CD4-positive, CD25-positive, alpha-beta regulatory T cell (primary cell): ENCODE data around the gene TOR1A. TPM values are rescaled to one million over a fixed set of nuclear protein-coding genes. Genes with fewer than 3 reads are reported as not detected.

Source experiments
- ATAC-seq, 2 donors: fragments of 150-1000 bp; cut with Tn5 transposase; one replicate each; pipeline ENCODE4 v1.10.0; 2021; ENCODE audit warnings: low read depth in 2 of 2, moderate number of reproducible peaks in 2 of 2, moderate library complexity in 1 of 2
- DNase-seq, 3 donors: peaks; one replicate each; pipeline versions ENCODE4 v3.0.0 to v3.0.0-alpha.2; 2012 to 2022; ENCODE audit warnings: mixed read lengths in 1 of 3
- H3K27ac ChIP-seq: one replicate; pipeline ENCODE4 v1.7.0; 2013; ENCODE audit warnings: mild to moderate bottlenecking, low read length; ENCODE audit not compliant: insufficient read depth, poor library complexity, severe bottlenecking
- H3K27me3 ChIP-seq: one replicate; pipeline ENCODE4 v1.7.0; 2013; ENCODE audit warnings: low read length; ENCODE audit not compliant: control insufficient read depth, insufficient read depth
- H3K36me3 ChIP-seq: one replicate; pipeline ENCODE4 v1.7.0; 2013; ENCODE audit warnings: mild to moderate bottlenecking, low read length, moderate library complexity; ENCODE audit not compliant: control insufficient read depth, insufficient read depth
- H3K4me1 ChIP-seq: 2 replicates; pipeline ENCODE4 v1.7.0; 2013; ENCODE audit warnings: mild to moderate bottlenecking, low read length; ENCODE audit not compliant: insufficient read depth, control insufficient read depth, poor library complexity, severe bottlenecking
- H3K4me3 ChIP-seq: one replicate; pipeline ENCODE4 v1.7.0; 2013; ENCODE audit warnings: low read depth, mild to moderate bottlenecking, low read length, moderate library complexity
- H3K9me3 ChIP-seq, 2 experiments: 1 replicate in 1 of 2; 2 replicates in 1 of 2; pipeline ENCODE4 v1.7.0; 2013; ENCODE audit warnings: low read length in 2 of 2, mild to moderate bottlenecking in 1 of 2, moderate library complexity in 1 of 2; ENCODE audit not compliant: control insufficient read depth in 2 of 2
- H3K27ac Mint-ChIP-seq, 3 donors: one replicate each; pipeline ENCODE4 v1.8.0; 2020 to 2022; ENCODE audit warnings: mild to moderate bottlenecking in 3 of 3, mixed read lengths in 3 of 3, moderate library complexity in 2 of 3
- H3K27me3 Mint-ChIP-seq: one replicate; pipeline ENCODE4 v1.8.0; 2022; ENCODE audit warnings: mild to moderate bottlenecking, mixed read lengths
- H3K36me3 Mint-ChIP-seq: one replicate; pipeline ENCODE4 v1.8.0; 2020; ENCODE audit warnings: mixed read lengths
- H3K4me1 Mint-ChIP-seq, 4 donors: one replicate each; pipeline ENCODE4 v1.8.0; 2020 to 2022; ENCODE audit warnings: mixed read lengths in 4 of 4, mild to moderate bottlenecking in 1 of 4
- H3K4me3 Mint-ChIP-seq, 4 donors: one replicate each; pipeline ENCODE4 v1.8.0; 2020 to 2022; ENCODE audit warnings: mild to moderate bottlenecking in 4 of 4, mixed read lengths in 4 of 4, moderate library complexity in 3 of 4
- H3K9me3 Mint-ChIP-seq, 7 donors: one replicate each; pipeline ENCODE4 v1.8.0; 2020 to 2022; ENCODE audit warnings: mixed read lengths in 7 of 7, mild to moderate bottlenecking in 3 of 7, moderate library complexity in 2 of 7
- polyA plus RNA-seq, 4 donors: library from polyadenylated mRNA; unstranded; fragments of 300-500 nt; fragmentation: Illumina TruSeq; gene quantifications; one replicate each; pipeline ENCODE4 v1.2.3, GENCODE V29; 2021
- total RNA-seq: library from RNA; stranded (reverse); gene quantifications from one replicate; pipeline ENCODE4 v1.2.3, GENCODE V29; 2022

Gene TOR1A, protein sequence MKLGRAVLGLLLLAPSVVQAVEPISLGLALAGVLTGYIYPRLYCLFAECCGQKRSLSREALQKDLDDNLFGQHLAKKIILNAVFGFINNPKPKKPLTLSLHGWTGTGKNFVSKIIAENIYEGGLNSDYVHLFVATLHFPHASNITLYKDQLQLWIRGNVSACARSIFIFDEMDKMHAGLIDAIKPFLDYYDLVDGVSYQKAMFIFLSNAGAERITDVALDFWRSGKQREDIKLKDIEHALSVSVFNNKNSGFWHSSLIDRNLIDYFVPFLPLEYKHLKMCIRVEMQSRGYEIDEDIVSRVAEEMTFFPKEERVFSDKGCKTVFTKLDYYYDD
- total RNA-seq, result 19.3 TPM
- polyA plus RNA-seq, result 10 to 100 TPM; 63.6 to 72.7 (median 69.6) TPM

DNA sequence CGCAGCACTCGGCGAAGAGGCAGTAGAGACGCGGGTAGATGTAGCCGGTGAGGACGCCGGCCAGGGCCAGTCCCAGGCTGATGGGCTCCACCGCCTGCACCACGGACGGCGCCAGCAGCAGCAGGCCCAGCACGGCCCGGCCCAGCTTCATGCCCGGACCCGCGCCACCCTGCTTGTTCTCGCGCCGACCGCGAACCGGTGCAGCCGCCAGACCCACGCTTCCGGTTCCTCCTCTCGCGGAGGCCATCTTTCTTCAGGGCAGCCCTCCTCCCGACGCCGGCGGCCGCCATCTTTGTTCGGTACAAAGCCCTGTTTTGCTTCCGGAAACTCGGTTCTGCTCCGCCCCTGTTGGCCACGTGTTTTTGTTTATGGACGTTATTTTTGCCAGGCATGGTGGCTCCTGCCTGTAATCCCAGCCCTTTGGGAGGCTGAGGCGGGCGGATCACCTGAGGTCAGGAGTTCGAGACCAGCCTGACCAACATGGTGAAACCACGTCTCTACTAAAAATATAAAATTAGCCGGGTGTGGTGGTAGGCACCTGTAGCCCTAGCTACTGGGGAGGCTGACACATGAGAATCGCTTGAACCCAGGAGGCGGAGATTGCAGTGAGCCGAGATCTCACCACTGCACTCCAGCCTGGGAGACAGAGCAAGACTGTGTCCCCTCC lies at the start of gene TOR1A:
Gene TOR1A, minus strand, starts transcription at position 202 of the 667 bp plus-strand sequence. Its CDS starts 51 bp downstream, at position 151.
- peak within 1 kb of the TSS; percentile 59 for H3K4me3 ChIP-seq
- H3K4me1 Mint-ChIP-seq, result peaks cover 0 to 19% (median 10%) of the 10 kb centered on the region in 4 donors
- no peaks in the 10 kb centered on the region for H3K27me3 ChIP-seq
- H3K36me3 ChIP-seq, result peaks cover 50% of the 10 kb centered on the region
- peak; percentile 89 to 90 for ATAC-seq
- peaks cover 12% of the 10 kb centered on the region for H3K4me1 ChIP-seq
- H3K9me3 ChIP-seq, result no peaks in the 10 kb centered on the region
- H3K27ac Mint-ChIP-seq, result peak within 1 kb of the TSS; percentile 87 to 93 (median 87)
- DNase-seq, result peak; percentile 87 to 95 (median 90)
- H3K4me3 Mint-ChIP-seq, result peak within 1 kb of the TSS; percentile 89 to 99 (median 92)
- no peaks in the 10 kb centered on the region for H3K9me3 Mint-ChIP-seq
- H3K27ac ChIP-seq, result peak within 1 kb of the TSS; percentile 70
- no peaks in the 10 kb centered on the region for H3K27me3 Mint-ChIP-seq
- H3K36me3 Mint-ChIP-seq, result peaks cover 5% of the 10 kb centered on the region

DNA sequence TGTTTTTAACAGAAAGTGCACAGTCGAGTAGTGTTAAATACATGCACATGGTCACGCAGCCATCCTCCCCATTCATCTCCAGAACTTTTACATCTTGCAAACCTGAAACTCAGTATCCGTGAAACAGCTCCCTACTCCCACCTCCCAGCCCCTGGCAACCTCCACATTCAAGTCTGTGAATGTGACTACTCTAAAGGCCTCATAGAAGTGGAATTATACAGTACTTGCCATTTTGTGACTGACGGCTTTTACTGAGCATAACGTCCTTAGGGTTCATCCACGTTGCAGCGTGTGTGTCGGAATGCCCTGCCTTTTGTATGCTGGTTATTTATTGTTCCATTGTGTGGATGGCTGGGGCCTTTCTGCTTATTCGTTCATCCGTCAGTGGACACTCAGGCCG lies 47.1 kb upstream of the TOR1A start:
- peak overlapping the region; percentile 84 to 94 (median 87) for H3K27ac Mint-ChIP-seq
- peak overlapping the region; percentile 94 for H3K27ac ChIP-seq
- H3K4me1 ChIP-seq, result peaks cover 59% of the 10 kb centered on the region
- peaks cover 19% of the 10 kb centered on the region for H3K36me3 Mint-ChIP-seq
- no peaks in the 10 kb centered on the region for H3K9me3 ChIP-seq
- DNase-seq (no peak), ATAC-seq (no peak)
- H3K4me1 Mint-ChIP-seq, result peaks cover 16 to 71% (median 37%) of the 10 kb centered on the region in 4 donors
- no peak overlapping the region for H3K4me3 ChIP-seq
- H3K9me3 Mint-ChIP-seq, result peaks cover 0 to 1% (median 0%) of the 10 kb centered on the region in 7 donors
- H3K27me3 Mint-ChIP-seq, result no peaks in the 10 kb centered on the region
- H3K27me3 ChIP-seq, result no peaks in the 10 kb centered on the region
- H3K36me3 ChIP-seq, result peaks cover 28% of the 10 kb centered on the region
- H3K4me3 Mint-ChIP-seq, result peak overlapping the region in 3 of 4 donors; percentile 31 to 78 (median 56)

DNA sequence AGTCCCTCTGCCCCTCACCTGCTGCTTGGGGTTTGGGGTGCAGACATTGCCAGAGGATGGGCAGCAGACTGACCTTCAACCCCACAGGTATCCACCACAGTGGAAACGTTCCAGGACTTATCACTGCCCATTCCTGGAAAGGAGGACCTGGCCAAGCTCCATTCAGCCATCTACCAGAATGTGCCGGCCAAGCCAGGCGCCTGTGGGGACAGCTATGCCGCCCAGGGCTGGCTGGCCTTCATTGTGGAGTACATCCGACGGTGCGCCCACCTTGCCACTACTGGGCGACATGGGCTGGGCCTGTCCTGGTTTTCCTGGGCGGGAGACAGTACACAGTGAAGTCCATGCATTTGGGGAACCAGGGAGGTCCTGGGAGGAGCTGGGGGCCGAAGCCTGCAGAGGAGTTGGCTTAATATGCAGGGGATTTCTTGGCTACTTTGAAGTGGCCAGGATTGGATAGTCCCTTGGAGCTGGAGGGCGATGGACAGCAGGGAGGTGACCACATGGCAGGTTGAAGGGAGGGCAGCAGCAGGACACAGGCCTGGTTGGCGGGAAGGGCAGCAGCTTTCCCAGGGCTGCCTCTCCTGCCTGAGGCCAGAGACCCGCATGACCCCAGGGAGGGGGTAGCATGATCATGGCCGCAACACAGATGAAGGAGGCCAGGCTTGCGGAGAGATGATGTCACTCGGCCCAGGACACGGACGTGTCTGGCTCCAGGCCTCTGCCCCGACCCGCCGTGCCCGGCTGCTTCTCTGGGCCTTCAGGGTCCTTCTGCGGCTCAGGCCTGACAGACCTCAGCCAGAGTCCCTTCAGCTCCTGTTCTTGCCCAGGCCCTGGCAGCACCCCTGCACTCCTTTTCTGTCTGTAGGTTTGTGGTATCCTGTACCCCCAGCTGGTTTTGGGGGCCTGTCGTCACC lies 45.9 kb upstream of the TOR1A start:
- H3K36me3 ChIP-seq, result peaks cover 16% of the 10 kb centered on the region
- ATAC-seq, result no peak
- Mint-ChIP-seq H3K27ac (peak overlapping the region; percentile 94 to 95 (median 94)), H3K27me3 (no peaks in the 10 kb centered on the region), H3K4me3 (peak overlapping the region; percentile 73 to 92 (median 84)), H3K9me3 (peaks cover 0 to 1% (median 0%) of the 10 kb centered on the region in 7 donors), H3K4me1 (peaks cover 18 to 82% (median 46%) of the 10 kb centered on the region in 4 donors), H3K36me3 (peaks cover 24% of the 10 kb centered on the region)
- H3K4me3 ChIP-seq, result no peak overlapping the region
- H3K27me3 ChIP-seq, result no peaks in the 10 kb centered on the region
- peaks cover 71% of the 10 kb centered on the region for H3K4me1 ChIP-seq
- no peaks in the 10 kb centered on the region for H3K9me3 ChIP-seq
- no peak for DNase-seq
- H3K27ac ChIP-seq, result peak overlapping the region; percentile 94

DNA sequence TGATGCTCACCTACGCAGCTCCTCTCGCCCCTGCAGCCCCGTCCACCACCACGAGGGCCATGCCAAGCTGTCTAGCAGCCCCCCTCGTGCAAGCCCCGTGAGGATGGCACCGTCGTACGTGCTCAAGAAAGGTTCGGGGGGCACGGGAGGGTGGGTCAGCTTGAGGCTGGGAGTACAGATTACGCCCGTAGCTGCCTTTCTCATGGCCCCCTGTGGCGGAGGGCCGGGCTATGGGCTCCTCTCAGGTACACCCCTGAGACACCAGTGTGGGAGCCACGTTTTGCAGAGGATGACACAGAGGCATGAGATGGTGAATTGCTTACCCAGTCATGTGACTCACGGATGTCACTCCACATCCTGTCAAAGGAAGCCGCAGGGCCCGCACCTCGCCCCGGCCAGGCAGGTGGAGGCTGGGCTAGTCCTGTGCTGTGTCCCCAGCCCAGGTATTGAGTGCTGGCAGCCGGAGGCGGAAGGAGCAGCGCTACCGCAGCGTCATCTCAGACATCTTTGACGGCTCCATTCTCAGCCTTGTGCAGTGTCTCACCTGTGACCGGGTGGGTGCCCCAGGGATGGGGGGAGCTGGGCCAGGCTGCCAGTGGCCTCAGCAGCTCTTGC lies 45.0 kb upstream of the TOR1A start:
- peak; percentile 91 to 98 (median 95) for DNase-seq
- H3K36me3 Mint-ChIP-seq, result peaks cover 20% of the 10 kb centered on the region
- no peaks in the 10 kb centered on the region for H3K27me3 Mint-ChIP-seq
- peak overlapping the region; percentile 94 for H3K27ac ChIP-seq
- no peaks in the 10 kb centered on the region for H3K27me3 ChIP-seq
- no peak overlapping the region for H3K4me3 ChIP-seq
- peaks cover 8% of the 10 kb centered on the region for H3K36me3 ChIP-seq
- H3K27ac Mint-ChIP-seq, result peak overlapping the region; percentile 94 to 95 (median 94)
- peaks cover 0 to 1% (median 0%) of the 10 kb centered on the region in 7 donors for H3K9me3 Mint-ChIP-seq
- H3K9me3 ChIP-seq, result no peaks in the 10 kb centered on the region
- H3K4me3 Mint-ChIP-seq, result peak overlapping the region; percentile 73 to 92 (median 84)
- ATAC-seq, result peak; percentile 94 to 97
- H3K4me1 Mint-ChIP-seq, result peaks cover 21 to 85% (median 49%) of the 10 kb centered on the region in 4 donors
- peaks cover 80% of the 10 kb centered on the region for H3K4me1 ChIP-seq

DNA sequence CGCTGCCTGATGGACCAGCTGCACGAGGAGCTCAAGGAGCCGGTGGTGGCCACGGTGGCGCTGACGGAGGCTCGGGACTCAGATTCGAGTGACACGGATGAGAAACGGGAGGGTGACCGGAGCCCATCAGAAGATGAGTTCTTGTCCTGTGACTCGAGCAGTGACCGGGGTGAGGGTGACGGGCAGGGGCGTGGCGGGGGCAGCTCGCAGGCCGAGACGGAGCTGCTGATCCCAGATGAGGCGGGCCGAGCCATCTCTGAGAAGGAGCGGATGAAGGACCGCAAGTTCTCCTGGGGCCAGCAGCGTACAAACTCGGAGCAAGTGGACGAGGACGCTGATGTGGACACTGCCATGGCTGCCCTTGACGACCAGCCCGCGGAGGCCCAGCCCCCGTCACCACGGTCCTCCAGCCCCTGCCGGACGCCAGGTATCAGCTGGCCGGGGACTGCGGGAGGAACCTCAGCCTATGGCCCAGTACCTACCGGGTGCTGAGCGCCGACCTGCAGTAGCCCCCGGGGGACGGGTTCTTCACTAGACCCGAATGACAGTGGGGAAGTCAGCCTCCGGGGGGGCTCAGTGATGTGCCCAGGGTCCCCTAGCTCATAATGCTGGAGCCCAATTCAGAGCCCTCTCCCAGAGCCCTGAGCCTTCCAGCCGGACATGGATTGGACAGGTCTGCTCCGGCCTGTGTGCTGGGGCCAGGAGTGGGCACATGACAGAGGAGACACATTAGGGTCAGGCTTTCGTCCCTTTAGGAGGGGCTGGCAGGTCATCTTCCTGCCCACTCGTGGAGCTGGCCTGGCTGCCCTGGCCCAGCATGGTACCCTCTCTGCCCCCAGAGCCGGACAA lies 44.3 kb upstream of the TOR1A start:
- Mint-ChIP-seq H3K36me3 (peaks cover 21% of the 10 kb centered on the region), H3K27me3 (no peaks in the 10 kb centered on the region), H3K9me3 (peaks cover 0 to 1% (median 0%) of the 10 kb centered on the region in 7 donors), H3K4me3 (peak overlapping the region; percentile 73 to 92 (median 84)), H3K4me1 (peaks cover 21 to 90% (median 55%) of the 10 kb centered on the region in 4 donors), H3K27ac (peak overlapping the region; percentile 95 to 96 (median 95))
- peaks cover 87% of the 10 kb centered on the region for H3K4me1 ChIP-seq
- no peaks in the 10 kb centered on the region for H3K9me3 ChIP-seq
- peaks cover under 1% of the 10 kb centered on the region for H3K36me3 ChIP-seq
- no peak for ATAC-seq
- H3K4me3 ChIP-seq, result no peak overlapping the region
- H3K27ac ChIP-seq, result peak overlapping the region; percentile 94
- no peaks in the 10 kb centered on the region for H3K27me3 ChIP-seq
- DNase-seq, result no peak

DNA sequence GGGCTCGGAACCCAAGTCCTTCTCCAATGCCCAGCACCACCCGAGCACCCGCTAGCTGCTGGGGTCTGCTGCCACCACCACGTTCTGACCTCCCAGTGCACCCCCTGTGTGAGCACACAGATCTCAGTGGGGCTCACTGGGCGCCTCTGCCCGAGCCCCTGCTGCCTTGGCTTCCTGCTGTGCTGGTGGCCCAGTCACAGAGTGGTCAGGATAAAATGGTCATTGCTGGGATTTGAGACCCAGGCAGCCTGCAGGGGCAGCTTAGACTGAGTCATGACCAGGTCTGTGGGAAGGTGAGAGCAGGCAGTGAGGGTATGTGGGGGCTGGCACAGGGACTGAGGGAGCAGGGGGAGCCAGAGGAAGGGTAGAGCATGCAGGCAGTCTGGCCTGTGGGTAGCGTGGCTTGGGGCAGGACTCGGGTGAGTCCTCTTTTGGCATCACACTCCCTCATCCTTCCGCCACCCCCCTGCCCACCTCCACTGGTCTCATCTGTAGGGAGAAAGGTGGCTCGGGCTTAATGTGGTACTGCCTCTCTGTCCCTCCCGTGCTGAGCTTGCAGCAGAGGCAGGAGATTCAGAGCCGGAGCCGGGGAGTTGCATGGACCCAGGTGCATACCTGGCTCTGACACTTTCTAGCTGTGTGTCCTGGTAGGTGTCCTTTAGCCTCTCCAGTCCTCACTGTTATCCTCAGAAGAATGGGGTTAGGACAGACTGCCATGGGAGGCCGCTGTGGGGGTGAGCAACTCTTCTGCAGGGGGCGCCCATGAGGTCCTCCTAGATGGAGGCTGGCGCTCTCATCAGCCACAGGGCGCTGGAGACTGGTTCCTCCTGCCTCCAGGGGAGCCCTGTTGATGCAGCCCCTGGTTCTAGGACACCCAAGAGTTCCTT lies 43.4 kb upstream of the TOR1A start:
- no peaks in the 10 kb centered on the region for H3K27me3 Mint-ChIP-seq
- Histone ChIP-seq H3K4me1 (peaks cover 96% of the 10 kb centered on the region), H3K27ac (peak overlapping the region; percentile 94), H3K27me3 (no peaks in the 10 kb centered on the region), H3K36me3 (no peaks in the 10 kb centered on the region), H3K4me3 (no peak overlapping the region), H3K9me3 (no peaks in the 10 kb centered on the region)
- peaks cover 21 to 92% (median 56%) of the 10 kb centered on the region in 4 donors for H3K4me1 Mint-ChIP-seq
- peak overlapping the region in 3 of 4 donors; percentile 15 to 85 (median 50) for H3K4me3 Mint-ChIP-seq
- ATAC-seq (no peak), DNase-seq (peak in 1 of 3 donors; percentile 37)
- peaks cover 0 to 1% (median 0%) of the 10 kb centered on the region in 7 donors for H3K9me3 Mint-ChIP-seq
- peak overlapping the region; percentile 85 to 96 (median 95) for H3K27ac Mint-ChIP-seq
- H3K36me3 Mint-ChIP-seq, result peaks cover 25% of the 10 kb centered on the region
